ENCODE measurements around the gene MT2A. TPM values are rescaled to one million over a fixed set of nuclear protein-coding genes. Genes with fewer than 3 reads are reported as not detected.

MT2A gene
- 41.6 and 86.4 TPM in 2 replicates for total RNA-seq

GRCh38 chr16:56608043-56608875 lies at the start of gene MT2A:
TSS of gene MT2A (plus strand) at chr16:56608584. CDS start at chr16:56608656, 72 bp downstream.

DNA sequence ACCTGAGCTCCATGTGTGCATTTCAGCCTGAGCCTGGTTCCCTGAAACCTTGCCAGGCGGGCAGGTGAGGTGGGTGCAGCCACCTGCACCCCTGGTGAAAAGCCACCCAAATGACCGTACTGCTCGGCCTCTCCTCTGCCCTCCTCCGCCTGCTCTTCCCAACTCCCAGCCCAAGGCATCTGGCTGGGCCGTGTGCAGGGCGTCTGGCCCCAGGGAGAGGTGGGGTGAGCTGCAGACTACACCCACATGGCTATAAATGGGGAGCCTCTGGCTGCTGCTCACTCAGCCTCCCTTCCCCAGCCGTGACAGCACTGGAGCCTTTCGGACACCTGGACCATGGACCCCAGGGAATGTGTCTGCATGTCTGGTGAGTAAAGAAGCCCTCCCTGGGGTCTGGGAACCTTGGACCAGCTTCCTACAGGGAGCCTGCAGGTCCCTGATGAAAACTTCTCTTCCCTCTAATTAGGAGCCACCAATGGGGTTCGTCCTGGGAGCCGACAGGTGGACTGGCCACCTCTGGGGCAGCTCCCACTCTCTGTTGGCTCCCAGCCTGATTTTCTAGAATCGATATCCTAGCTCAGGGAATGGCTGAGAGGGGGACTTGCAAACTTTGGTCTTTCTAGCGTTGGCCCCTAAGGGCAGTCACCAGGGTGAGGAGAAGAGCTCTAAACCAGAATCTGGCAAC lies 43.4 kb upstream of the MT2A start, which contains the start of gene MT4:
Gene MT4, plus strand, starts transcription at position 281 of the 685 bp plus-strand sequence. Its CDS starts 56 bp downstream, at position 337.

DNA sequence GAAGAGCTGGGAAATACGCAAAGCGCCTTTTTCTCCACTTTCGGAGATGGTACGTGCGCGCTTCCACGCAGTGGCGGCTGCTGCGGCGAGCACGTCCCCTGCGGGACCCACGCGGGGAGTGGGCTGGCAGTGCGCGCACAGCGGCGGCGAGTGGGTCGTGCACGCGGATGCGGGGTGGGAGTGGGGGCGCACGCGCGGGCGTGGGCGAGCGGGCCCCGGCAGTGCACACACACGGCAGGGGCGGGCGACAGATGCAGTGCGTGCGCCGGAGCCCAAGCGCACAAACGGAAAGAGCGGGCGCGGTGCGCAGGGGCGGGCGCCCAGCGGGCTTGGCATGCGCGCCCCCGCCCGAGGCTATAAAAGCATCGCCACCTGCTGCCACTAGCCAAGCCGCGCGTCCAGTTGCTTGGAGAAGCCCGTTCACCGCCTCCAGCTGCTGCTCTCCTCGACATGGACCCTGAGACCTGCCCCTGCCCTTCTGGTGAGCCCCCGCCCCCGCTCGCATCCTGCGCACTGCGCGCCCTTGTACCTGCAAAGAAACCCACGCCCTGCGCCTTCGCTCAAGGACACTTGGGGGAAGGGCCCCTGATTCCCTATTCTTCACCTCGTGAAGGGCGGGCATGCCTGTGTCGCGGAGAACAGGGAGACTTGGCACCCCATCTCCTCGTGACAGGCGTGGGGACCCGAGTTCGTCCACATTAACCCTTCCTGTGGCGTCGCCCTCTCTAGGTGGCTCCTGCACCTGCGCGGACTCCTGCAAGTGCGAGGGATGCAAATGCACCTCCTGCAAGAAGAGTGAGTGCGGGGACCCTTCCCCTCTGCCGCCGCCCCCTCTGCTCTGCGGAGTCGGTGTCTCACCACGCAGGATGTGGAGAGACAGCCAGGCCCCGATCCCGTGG lies 19.0 kb upstream of the MT2A start, which contains the start of gene MT3:
Gene MT3, plus strand, starts transcription at position 388 of the 899 bp plus-strand sequence. Its CDS starts 63 bp downstream, at position 451.

DNA sequence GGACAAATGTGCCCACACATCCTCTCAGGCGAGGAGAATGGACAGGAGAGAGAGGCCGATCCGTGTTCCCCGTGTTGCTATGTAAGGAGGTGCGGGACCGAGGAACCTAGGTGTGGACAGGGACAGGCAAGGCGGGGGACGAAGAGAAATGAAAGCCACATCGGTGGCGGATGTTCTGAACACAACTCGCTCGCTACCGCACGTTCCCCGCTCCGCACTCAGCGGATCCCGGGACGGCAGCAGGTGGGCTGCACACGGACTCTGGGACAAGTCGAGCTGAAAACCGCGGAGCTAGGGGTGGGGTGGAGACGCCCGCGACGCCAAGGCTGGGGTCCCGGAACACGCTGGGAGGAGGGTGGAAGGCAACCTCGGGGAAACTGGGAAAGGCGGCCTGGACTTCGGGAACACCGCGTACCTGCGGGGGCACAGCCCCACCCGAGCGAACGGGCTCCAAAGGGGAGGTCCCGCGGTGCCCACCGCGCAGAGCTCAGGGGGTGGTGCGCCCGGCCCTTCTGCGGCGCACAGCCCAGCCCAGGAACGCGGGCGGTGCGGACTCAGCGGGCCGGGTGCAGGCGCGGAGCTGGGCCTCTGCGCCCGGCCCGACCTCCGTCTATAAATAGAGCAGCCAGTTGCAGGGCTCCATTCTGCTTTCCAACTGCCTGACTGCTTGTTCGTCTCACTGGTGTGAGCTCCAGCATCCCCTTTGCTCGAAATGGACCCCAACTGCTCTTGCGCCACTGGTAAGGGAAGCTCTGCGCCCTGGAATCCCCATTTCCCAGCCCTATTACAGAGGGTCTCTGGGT lies 17.0 kb downstream of the MT2A start, which contains the start of gene MT1E:
Gene MT1E, plus strand, starts transcription at position 642 of the 803 bp plus-strand sequence. Its CDS starts 71 bp downstream, at position 713.

GRCh38 chr16:56632156-56632847 lies 23.9 kb downstream of the MT2A start, which contains the start of gene MT1M:
TSS of gene MT1M (plus strand) at chr16:56632659. CDS start at chr16:56632732, 73 bp downstream.

GRCh38 chr16:56637814-56638750 lies 29.7 kb downstream of the MT2A start, which contains the start of gene MT1A:
TSS of gene MT1A (plus strand) at chr16:56638666. CDS start at chr16:56638739, 73 bp downstream.

DNA sequence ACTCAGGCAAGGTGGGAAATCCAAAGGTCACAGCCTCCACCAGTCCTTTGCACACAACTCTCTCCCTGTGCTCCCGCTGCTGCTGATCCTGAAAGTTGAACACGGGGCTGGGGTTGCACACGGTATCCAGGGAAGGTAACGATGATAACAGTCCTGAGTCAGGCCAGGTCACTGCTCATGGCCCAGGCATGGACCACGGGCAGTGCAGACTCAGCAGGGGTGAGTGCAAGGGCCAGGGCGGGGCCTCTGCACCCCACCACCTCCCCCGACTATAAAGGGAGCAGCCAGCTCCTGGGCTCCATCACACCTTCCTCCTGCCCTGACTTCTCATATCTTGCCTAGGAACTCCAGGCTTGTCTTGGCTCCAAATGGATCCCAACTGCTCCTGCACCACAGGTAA lies 43.2 kb downstream of the MT2A start, which contains the start of gene MT1B:
Gene MT1B, plus strand, starts transcription at position 301 of the 400 bp plus-strand sequence. Its CDS starts 68 bp downstream, at position 369.

GRCh38 chr16:56657555-56658326 lies 49.4 kb downstream of the MT2A start, which contains the start of gene MT1F:
TSS of gene MT1F (plus strand) at chr16:56657959. CDS start at chr16:56658059, 100 bp downstream.

Other genes with a start within 250 kb of the MT2A start
- gene AMFR, start 183.0 kb upstream of the MT2A start, total RNA-seq: 210 and 356 TPM in 2 replicates
- 53.3 and 73.9 TPM in 2 replicates for gene NUDT21, start 157.3 kb upstream of the MT2A start, total RNA-seq
- 62.7 and 120 TPM in 2 replicates for gene OGFOD1, start 157.0 kb upstream of the MT2A start, total RNA-seq
- gene BBS2, start 88.6 kb upstream of the MT2A start, total RNA-seq: 26.4 and 34.7 TPM in 2 replicates
- not detected in 2 replicates for gene MT4, start 43.5 kb upstream of the MT2A start, total RNA-seq
- not detected in 2 replicates for gene MT3, start 19.1 kb upstream of the MT2A start, total RNA-seq
- 64.6 and 115 TPM in 2 replicates for gene MT1E, start 17.2 kb downstream of the MT2A start, total RNA-seq
- gene MT1M, start 24.1 kb downstream of the MT2A start, total RNA-seq: 2.5 and 4.2 TPM in 2 replicates
- gene MT1A, start 30.1 kb downstream of the MT2A start, total RNA-seq: 0.65 and 0.69 TPM in 2 replicates
- not detected in 2 replicates for gene MT1B, start 43.3 kb downstream of the MT2A start, total RNA-seq
- 0.69 and 1.5 TPM in 2 replicates for gene MT1F, start 49.4 kb downstream of the MT2A start, total RNA-seq
- gene MT1G, start 59.5 kb downstream of the MT2A start, total RNA-seq: not detected in 2 replicates
- not detected in 2 replicates for gene MT1H, start 61.2 kb downstream of the MT2A start, total RNA-seq
- 7.9 and 13.8 TPM in 2 replicates for gene MT1X, start 73.9 kb downstream of the MT2A start, total RNA-seq
- 67.8 and 83.1 TPM in 2 replicates for gene NUP93, start 121.5 kb downstream of the MT2A start, total RNA-seq

Data from bladder microvascular endothelial cell (primary cell).